OCI-LY1 (cell line): Measurements from ENCODE around the gene ROBO4.

Source experiments
- H2AFZ ChIP-seq: fragments of 200-600 bp; sonication (generic), shearing (Covaris generic); 2 replicates; pipeline ENCODE4 v1.6.0; 2014; ENCODE audit warnings: antibody characterized with exemption, mild to moderate bottlenecking, low read length
- H3F3A ChIP-seq: fragments of 200-600 bp; sonication (generic), shearing (Covaris generic); 2 replicates; pipeline ENCODE4 v1.6.0; 2014; ENCODE audit warnings: mild to moderate bottlenecking, antibody characterized with exemption, low read length, moderate library complexity; ENCODE audit not compliant: insufficient read depth
- H3K27ac ChIP-seq: fragments of 200-600 bp; sonication (generic); 2 replicates; pipeline ENCODE4 v1.5.1; 2014; ENCODE audit warnings: low read length, mixed run types, mild to moderate bottlenecking, low read depth; ENCODE audit not compliant: poor library complexity, severe bottlenecking
- H3K27me3 ChIP-seq: fragments of 200-600 bp; sonication (generic); 2 replicates; pipeline ENCODE4 v1.6.0; 2014; ENCODE audit warnings: antibody characterized with exemption, mild to moderate bottlenecking, low read length, moderate library complexity; ENCODE audit not compliant: insufficient read depth
- H3K36me3 ChIP-seq: fragments of 200-600 bp; sonication (generic); 2 replicates; pipeline ENCODE4 v1.6.1; 2014; ENCODE audit warnings: mild to moderate bottlenecking, antibody characterized with exemption, low read length, moderate library complexity, mixed read lengths; ENCODE audit not compliant: insufficient read depth
- H3K4me1 ChIP-seq: fragments of 200-600 bp; sonication (generic); 2 replicates; pipeline ENCODE4 v1.5.1; 2014; ENCODE audit warnings: mild to moderate bottlenecking, low read length, moderate library complexity; ENCODE audit not compliant: insufficient read depth, severe bottlenecking
- H3K4me2 ChIP-seq: fragments of 200-600 bp; sonication (generic), shearing (Covaris generic); 2 replicates; pipeline ENCODE4 v1.6.1; 2014; ENCODE audit warnings: low read length
- H3K4me3 ChIP-seq: fragments of 200-600 bp; sonication (generic); 2 replicates; pipeline ENCODE4 v1.5.1; 2014; ENCODE audit warnings: low read length, low read depth, mild to moderate bottlenecking, mixed read lengths; ENCODE audit not compliant: poor library complexity, severe bottlenecking
- H3K79me2 ChIP-seq: fragments of 200-600 bp; shearing (Covaris generic); 2 replicates; pipeline ENCODE4 v1.6.1; 2016; ENCODE audit warnings: mixed run types, low read length, mixed read lengths; ENCODE audit not compliant: insufficient read depth
- H3K9ac ChIP-seq: fragments of 200-600 bp; sonication (generic), shearing (Covaris generic); 2 replicates; pipeline ENCODE4 v1.6.1; 2014; ENCODE audit warnings: mild to moderate bottlenecking, low read length, mixed read lengths
- H3K9me2 ChIP-seq: fragments of 200-600 bp; sonication (generic), shearing (Covaris generic); 2 replicates; pipeline ENCODE4 v1.6.1; 2014; ENCODE audit warnings: low read depth, mild to moderate bottlenecking, low read length, mixed read lengths
- H3K9me3 ChIP-seq: fragments of 200-600 bp; shearing (Covaris generic); 2 replicates; pipeline ENCODE4 v1.6.1; 2014; ENCODE audit warnings: low read length, mixed read lengths
- H4K20me1 ChIP-seq: fragments of 200-600 bp; sonication (generic), shearing (Covaris generic); 2 replicates; pipeline ENCODE4 v1.6.0; 2016; ENCODE audit warnings: mild to moderate bottlenecking, low read length; ENCODE audit not compliant: insufficient read depth
- CTCF ChIP-seq: fragments of 200-600 bp; sonication (generic), shearing (Covaris generic); IDR thresholded peaks from 2 replicates; pipeline ENCODE4 v1.5.1; 2017; ENCODE audit warnings: mild to moderate bottlenecking, antibody characterized with exemption, low read length, moderate library complexity, mixed read lengths
- EZH2 ChIP-seq: fragments of 200-600 bp; sonication (generic), shearing (Covaris generic); IDR thresholded peaks from 2 replicates; pipeline ENCODE4 v1.8.0; 2017; ENCODE audit warnings: borderline replicate concordance, mixed run types, mild to moderate bottlenecking, antibody characterized with exemption, low read length, moderate library complexity, mixed read lengths

Gene ROBO4

GRCh38 chr11:124893781-124894401 lies 3.8 kb downstream of the ROBO4 start:
- Histone ChIP-seq H3K4me3 (no peak overlapping the region), H3K27ac (no peak overlapping the region), H3K79me2 (no peaks in the 10 kb centered on the region), H3K4me2 (no peak overlapping the region), H3F3A (no peaks in the 10 kb centered on the region), H3K4me1 (no peaks in the 10 kb centered on the region), H4K20me1 (no peaks in the 10 kb centered on the region), H3K27me3 (0 out of 2 replicates have a peak, but pooled peaks cover 2% of the 10 kb centered on the region), H3K9me3 (no peaks in the 10 kb centered on the region), H3K9ac (no peak overlapping the region), H3K36me3 (no peaks in the 10 kb centered on the region), H3K9me2 (no peaks in the 10 kb centered on the region), H2AFZ (no peak overlapping the region)
- TF ChIP-seq CTCF: no peak
- no peak for TF ChIP-seq EZH2

- no peaks in the 10 kb centered on the region for H3K9me2 ChIP-seq
- no peak for TF ChIP-seq EZH2
- TF ChIP-seq CTCF: no peak
- no peaks in the 10 kb centered on the region for H3K36me3 ChIP-seq
- H2AFZ ChIP-seq: no peak overlapping the region
- H4K20me1 ChIP-seq: no peaks in the 10 kb centered on the region
- H3K27ac ChIP-seq: no peak overlapping the region
- H3K4me3 ChIP-seq: no peak overlapping the region
- H3K9ac ChIP-seq: no peak overlapping the region
- H3K9me3 ChIP-seq: no peaks in the 10 kb centered on the region
- H3F3A ChIP-seq: no peaks in the 10 kb centered on the region
- H3K27me3 ChIP-seq: 0 out of 2 replicates have a peak, but pooled peaks cover 2% of the 10 kb centered on the region
- H3K4me1 ChIP-seq: no peaks in the 10 kb centered on the region
- no peak overlapping the region for H3K4me2 ChIP-seq
- no peaks in the 10 kb centered on the region for H3K79me2 ChIP-seq
Measured at GRCh38 chr11:124892750-124893454, 4.8 kb downstream of the ROBO4 start.

- Histone ChIP-seq H3F3A (no peaks in the 10 kb centered on the region), H3K36me3 (no peaks in the 10 kb centered on the region), H2AFZ (no peak overlapping the region), H3K9me2 (no peaks in the 10 kb centered on the region), H3K4me3 (no peak overlapping the region), H3K4me2 (no peak overlapping the region), H3K27ac (no peak overlapping the region), H3K27me3 (0 out of 2 replicates have a peak, but pooled peaks cover 2% of the 10 kb centered on the region), H3K4me1 (no peaks in the 10 kb centered on the region), H3K9ac (no peak overlapping the region), H4K20me1 (no peaks in the 10 kb centered on the region), H3K79me2 (no peaks in the 10 kb centered on the region), H3K9me3 (no peaks in the 10 kb centered on the region)
- TF ChIP-seq EZH2: no peak
- TF ChIP-seq CTCF: no peak
Measured at GRCh38 chr11:124892146-124892545, 5.5 kb downstream of the ROBO4 start.
